H9 (cell line): ENCODE results near the gene LMF2. TPM values are rescaled to one million over a fixed set of nuclear protein-coding genes. Genes with fewer than 3 reads are reported as not detected.
A peak's percentile ranks its signal among the peaks of the same experiment; 100 is the strongest.

ENCODE experiments used
- DNase-seq: peaks from one replicate; pipeline ENCODE4 v3.0.0-alpha.2; 2017
- H2AFZ ChIP-seq: one replicate; pipeline ENCODE4 v1.6.1; 2013; ENCODE audit warnings: mild to moderate bottlenecking, low read length, control low read depth, moderate library complexity
- H2AK5ac ChIP-seq: 2 replicates; pipeline ENCODE4 v1.6.1; 2013; ENCODE audit warnings: low read length, control low read depth, mixed read lengths; ENCODE audit not compliant: insufficient read length
- H2BK120ac ChIP-seq: one replicate; pipeline ENCODE4 v1.6.1; 2013; ENCODE audit warnings: low read depth, mild to moderate bottlenecking, low read length, control low read depth, inconsistent platforms; ENCODE audit not compliant: poor library complexity, severe bottlenecking
- H2BK12ac ChIP-seq: 2 replicates; pipeline ENCODE4 v1.6.1; 2013; ENCODE audit warnings: low read length, control low read depth, mixed read lengths, low read depth; ENCODE audit not compliant: insufficient read length
- H2BK15ac ChIP-seq: 2 replicates; pipeline ENCODE4 v1.6.1; 2013; ENCODE audit warnings: low read depth, low read length, control low read depth
- H2BK20ac ChIP-seq: one replicate; pipeline ENCODE4 v1.6.1; 2013; ENCODE audit warnings: low read depth, mild to moderate bottlenecking, low read length, control low read depth, inconsistent platforms; ENCODE audit not compliant: poor library complexity, severe bottlenecking
- H2BK5ac ChIP-seq: 2 replicates; pipeline ENCODE4 v1.6.1; 2013; ENCODE audit warnings: low read length, control low read depth, mixed read lengths; ENCODE audit not compliant: insufficient read length
- H3K14ac ChIP-seq: 2 replicates; pipeline ENCODE4 v1.6.1; 2013; ENCODE audit warnings: low read length, control low read depth; ENCODE audit not compliant: insufficient read depth
- H3K18ac ChIP-seq: 2 replicates; pipeline ENCODE4 v1.6.1; 2013; ENCODE audit warnings: low read depth, mild to moderate bottlenecking, mixed read lengths, low read length, control low read depth; ENCODE audit not compliant: insufficient read length
- H3K23ac ChIP-seq: 2 replicates; pipeline ENCODE4 v1.6.1; 2013; ENCODE audit warnings: low read length, control low read depth, mixed read lengths, low read depth; ENCODE audit not compliant: insufficient read length
- H3K23me2 ChIP-seq: 2 replicates; pipeline ENCODE4 v1.6.1; 2013; ENCODE audit warnings: low read depth, mild to moderate bottlenecking, mixed read lengths, low read length, control low read depth; ENCODE audit not compliant: insufficient read length, poor library complexity, severe bottlenecking
- H3K27ac ChIP-seq: 2 replicates; pipeline ENCODE4 v1.5.1; 2013; ENCODE audit warnings: low read length, control low read depth, mixed read lengths, low read depth; ENCODE audit not compliant: insufficient read length
- H3K27me3 ChIP-seq: 2 replicates; pipeline ENCODE4 v1.6.1; 2013; ENCODE audit warnings: low read length, control low read depth, inconsistent platforms; ENCODE audit not compliant: insufficient read depth
- H3K4ac ChIP-seq: 2 replicates; pipeline ENCODE4 v1.6.1; 2013; ENCODE audit warnings: low read depth, mild to moderate bottlenecking, control low read depth, inconsistent platforms, low read length, moderate library complexity
- H3K4me1 ChIP-seq: 2 replicates; pipeline ENCODE4 v1.6.1; 2013; ENCODE audit warnings: low read length, control low read depth, inconsistent platforms; ENCODE audit not compliant: insufficient read depth
- H3K4me2 ChIP-seq: 2 replicates; pipeline ENCODE4 v1.6.1; 2013; ENCODE audit warnings: low read length, control low read depth, mixed read lengths; ENCODE audit not compliant: insufficient read length, insufficient read depth
- H3K56ac ChIP-seq: 2 replicates; pipeline ENCODE4 v1.6.1; 2013; ENCODE audit warnings: low read depth, mild to moderate bottlenecking, mixed read lengths, low read length, control low read depth; ENCODE audit not compliant: insufficient read length
- H3K79me1 ChIP-seq: 2 replicates; pipeline ENCODE4 v1.6.1; 2013; ENCODE audit warnings: low read depth, mild to moderate bottlenecking, moderate library complexity, low read length, control low read depth, inconsistent platforms; ENCODE audit not compliant: insufficient read depth, poor library complexity, severe bottlenecking
- H3K79me2 ChIP-seq: 2 replicates; pipeline ENCODE4 v1.6.1; 2013; ENCODE audit warnings: low read length, control low read depth, inconsistent platforms; ENCODE audit not compliant: insufficient read depth
- H3K9ac ChIP-seq: 2 replicates; pipeline ENCODE4 v1.6.1; 2013; ENCODE audit warnings: low read length, control low read depth, mixed read lengths; ENCODE audit not compliant: insufficient read length; ENCODE audit errors: extremely low read depth
- H3K9me3 ChIP-seq: one replicate; pipeline ENCODE4 v1.6.1; 2013; ENCODE audit warnings: low read depth, low read length, inconsistent platforms; ENCODE audit not compliant: control insufficient read depth
- H3T11ph ChIP-seq: one replicate; pipeline ENCODE4 v1.6.1; 2013; ENCODE audit warnings: mild to moderate bottlenecking, low read length, control low read depth, inconsistent platforms
- H4K20me1 ChIP-seq: one replicate; pipeline ENCODE4 v1.6.1; 2013; ENCODE audit not compliant: control insufficient read depth, insufficient read length, insufficient read depth
- H4K5ac ChIP-seq: 2 replicates; pipeline ENCODE4 v1.6.1; 2013; ENCODE audit warnings: low read depth, mild to moderate bottlenecking, mixed read lengths, low read length, control low read depth; ENCODE audit not compliant: insufficient read length
- H4K8ac ChIP-seq: replicated peaks from 2 replicates; pipeline ENCODE4 v1.6.1; 2013; ENCODE audit warnings: low read length, control low read depth, mixed read lengths, low read depth; ENCODE audit not compliant: insufficient read length
- H4K91ac ChIP-seq: 2 replicates; pipeline ENCODE4 v1.6.1; 2013; ENCODE audit warnings: low read depth, mild to moderate bottlenecking, moderate library complexity, mixed read lengths, low read length, control low read depth; ENCODE audit not compliant: insufficient read length
- H3K27ac Mint-ChIP-seq, 3 experiments: 2 replicates in 2 of 3; 3 replicates in 1 of 3; pipeline ENCODE4 v1.8.0; 2020 to 2021; ENCODE audit warnings: mixed read lengths in 3 of 3, mild to moderate bottlenecking in 1 of 3, moderate library complexity in 1 of 3
- H3K27me3 Mint-ChIP-seq: 2 replicates; pipeline ENCODE4 v1.8.0; 2021; ENCODE audit warnings: low read depth, mild to moderate bottlenecking, moderate library complexity, mixed read lengths
- H3K36me3 Mint-ChIP-seq, 3 experiments: 2 replicates in 2 of 3; 3 replicates in 1 of 3; pipeline ENCODE4 v1.8.0; 2020 to 2021; ENCODE audit warnings: low read depth in 3 of 3, mixed read lengths in 3 of 3; ENCODE audit not compliant: insufficient read depth in 1 of 3
- H3K4me1 Mint-ChIP-seq, 2 experiments: 2 replicates each; pipeline ENCODE4 v1.8.0; 2020; ENCODE audit warnings: mixed read lengths in 2 of 2
- H3K4me3 Mint-ChIP-seq, 2 experiments: 2 replicates in 1 of 2; 3 replicates in 1 of 2; pipeline ENCODE4 v1.8.0; 2020 to 2021; ENCODE audit warnings: mild to moderate bottlenecking in 2 of 2, mixed read lengths in 2 of 2, moderate library complexity in 1 of 2
- H3K9me3 Mint-ChIP-seq, 2 experiments: 2 replicates in 1 of 2; 3 replicates in 1 of 2; pipeline ENCODE4 v1.8.0; 2020; ENCODE audit warnings: mild to moderate bottlenecking in 2 of 2, mixed read lengths in 2 of 2, moderate library complexity in 1 of 2
- WGBS: extraction: QIAGEN DNeasy Blood & Tissue Kit; methylation state at CpG from one replicate; pipeline ENCODE4 v1.1.7; 2013; ENCODE audit warnings: missing lambda C conversion rate, low lambda C conversion rate, mixed read lengths; ENCODE audit not compliant: insufficient read length; ENCODE audit errors: extremely low coverage; 5-methylcytosine and 5-hydroxymethylcytosine counted together
- total RNA-seq: library from RNA; stranded (reverse); gene quantifications from 2 replicates; pipeline ENCODE4 v1.2.1, GENCODE V29; 2021
- TF ChIP-seq, protein P1 (sequence below): fragments of 200-600 bp; sonication (generic); conservative IDR thresholded peaks from 3 replicates; pipeline ENCODE4 v1.8.0; 2021; ENCODE audit warnings: antibody characterized with exemption, mild to moderate bottlenecking

Gene LMF2
- total RNA-seq, 1 experiment from 2014 or later: 43.6 TPM

DNA sequence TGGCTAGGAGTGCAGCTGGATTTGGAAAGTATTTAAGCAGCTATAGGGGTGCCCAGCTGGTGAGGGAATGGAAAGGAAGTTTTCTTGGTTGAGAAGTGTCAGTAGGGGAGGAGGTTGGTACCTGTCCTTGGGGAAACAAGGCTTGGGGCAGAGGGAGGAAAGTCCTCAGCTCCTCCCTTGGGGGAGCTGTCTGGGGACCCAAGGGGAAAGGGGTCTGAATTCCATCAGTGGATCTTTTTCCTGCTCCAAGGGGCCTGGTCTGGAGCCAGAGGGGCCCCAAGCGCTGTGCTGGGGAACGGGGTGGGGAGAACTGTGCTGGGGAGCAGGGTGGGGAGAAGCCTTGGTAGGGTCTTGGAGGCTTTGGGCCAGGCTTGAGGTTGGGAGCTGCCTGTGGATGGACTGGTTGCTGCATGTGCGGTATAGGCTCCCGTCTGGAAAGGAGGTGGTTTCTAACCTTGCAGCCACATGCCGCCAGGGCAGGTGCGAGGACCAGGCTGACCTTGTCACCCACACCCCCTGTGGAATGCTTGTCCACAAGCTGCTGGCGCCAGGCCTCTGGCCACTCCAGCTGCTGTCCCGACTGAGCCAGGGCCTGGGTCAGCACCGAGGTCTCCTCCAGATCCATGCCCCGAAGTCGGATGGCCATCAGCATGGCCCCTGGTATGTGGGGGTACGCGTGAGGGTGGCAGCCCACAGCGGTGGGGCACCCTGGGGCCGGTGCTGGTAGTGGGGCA is 21.3 kb upstream of the LMF2 start:
- Histone ChIP-seq H3K23me2 (peaks cover 21% of the 10 kb centered on the region), H4K5ac (no peak overlapping the region), H4K20me1 (no peaks in the 10 kb centered on the region), H3K23ac (no peak overlapping the region), H3K79me1 (no peaks in the 10 kb centered on the region), H4K91ac (no peak overlapping the region), H3K27me3 (peaks cover 37% of the 10 kb centered on the region; the same call in 1 of the 2 replicates), H3K14ac (no peak overlapping the region), H3K9ac (no peak overlapping the region), H3K4ac (no peak overlapping the region), H3K79me2 (no peaks in the 10 kb centered on the region), H2AFZ (no peak overlapping the region), H3K56ac (no peak overlapping the region), H3K4me1 (peaks cover 3% of the 10 kb centered on the region; the same call in 1 of the 2 replicates), H2AK5ac (no peak overlapping the region), H2BK5ac (no peak overlapping the region), H3K9me3 (no peaks in the 10 kb centered on the region), H2BK15ac (no peak overlapping the region), H3K4me2 (no peak overlapping the region), H3K18ac (no peak overlapping the region), H2BK12ac (no peak overlapping the region), H4K8ac (no peak overlapping the region), H3T11ph (no peak overlapping the region), H2BK120ac (no peak overlapping the region), H3K27ac (no peak overlapping the region), H2BK20ac (no peak overlapping the region)
- peaks cover 16 to 21% of the 10 kb centered on the region in 2 experiments for H3K4me1 Mint-ChIP-seq
- no peaks in the 10 kb centered on the region; a peak in 1 of 5 replicates for H3K9me3 Mint-ChIP-seq
- peak overlapping the region in 1 of 2 experiments; percentile 40; a peak in 1 of 5 replicates for H3K4me3 Mint-ChIP-seq
- DNase-seq: no peak
- H3K36me3 Mint-ChIP-seq: peaks cover 0 to 5% (median 4%) of the 10 kb centered on the region in 3 experiments; a peak in 3 of 7 replicates
- H3K27me3 Mint-ChIP-seq: peaks cover 68% of the 10 kb centered on the region
- no peak overlapping the region for H3K27ac Mint-ChIP-seq
- no CpG with 5 or more reads among the region's 15 CpGs for WGBS
- TF ChIP-seq, protein P1, sequence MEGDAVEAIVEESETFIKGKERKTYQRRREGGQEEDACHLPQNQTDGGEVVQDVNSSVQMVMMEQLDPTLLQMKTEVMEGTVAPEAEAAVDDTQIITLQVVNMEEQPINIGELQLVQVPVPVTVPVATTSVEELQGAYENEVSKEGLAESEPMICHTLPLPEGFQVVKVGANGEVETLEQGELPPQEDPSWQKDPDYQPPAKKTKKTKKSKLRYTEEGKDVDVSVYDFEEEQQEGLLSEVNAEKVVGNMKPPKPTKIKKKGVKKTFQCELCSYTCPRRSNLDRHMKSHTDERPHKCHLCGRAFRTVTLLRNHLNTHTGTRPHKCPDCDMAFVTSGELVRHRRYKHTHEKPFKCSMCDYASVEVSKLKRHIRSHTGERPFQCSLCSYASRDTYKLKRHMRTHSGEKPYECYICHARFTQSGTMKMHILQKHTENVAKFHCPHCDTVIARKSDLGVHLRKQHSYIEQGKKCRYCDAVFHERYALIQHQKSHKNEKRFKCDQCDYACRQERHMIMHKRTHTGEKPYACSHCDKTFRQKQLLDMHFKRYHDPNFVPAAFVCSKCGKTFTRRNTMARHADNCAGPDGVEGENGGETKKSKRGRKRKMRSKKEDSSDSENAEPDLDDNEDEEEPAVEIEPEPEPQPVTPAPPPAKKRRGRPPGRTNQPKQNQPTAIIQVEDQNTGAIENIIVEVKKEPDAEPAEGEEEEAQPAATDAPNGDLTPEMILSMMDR: no peak
